Lower lobe of right lung (tissue), 2 donors: ENCODE data around the gene NPAS1. TPM values are rescaled to one million over a fixed set of nuclear protein-coding genes. Genes with fewer than 3 reads are reported as not detected.
A peak's percentile ranks its signal among the peaks of the same experiment; 100 is the strongest.

Source experiments
- ATAC-seq, 2 donors: fragments of 200-7000 bp; cut with Tn5 transposase; one replicate each; pipeline ENCODE4 v1.9.1; 2020 to 2022; ENCODE audit warnings: mild to moderate bottlenecking in 2 of 2, moderate library complexity in 2 of 2
- DNase-seq: peaks from one replicate; pipeline ENCODE4 v3.0.0-alpha.2; 2020
- H3K27ac ChIP-seq: fragments of 200-600 bp; one replicate; pipeline ENCODE4 v1.8.0; 2022
- H3K27me3 ChIP-seq: fragments of 200-600 bp; one replicate; pipeline ENCODE4 v1.8.0; 2022; ENCODE audit warnings: low read depth
- H3K36me3 ChIP-seq: fragments of 200-600 bp; one replicate; pipeline ENCODE4 v1.8.0; 2022; ENCODE audit warnings: mild to moderate bottlenecking
- H3K4me1 ChIP-seq: fragments of 200-600 bp; one replicate; pipeline ENCODE4 v1.8.0; 2022
- H3K4me3 ChIP-seq: fragments of 200-600 bp; one replicate; pipeline ENCODE4 v1.8.0; 2022; ENCODE audit warnings: mild to moderate bottlenecking
- H3K9me3 ChIP-seq: fragments of 200-600 bp; one replicate; pipeline ENCODE4 v1.8.0; 2022
- CTCF ChIP-seq: fragments of 200-600 bp; IDR thresholded peaks from one replicate; pipeline ENCODE4 v1.8.0; 2022; ENCODE audit warnings: antibody characterized with exemption, mild to moderate bottlenecking
- intact Hi-C: fragments of 100-400 bp; cut with DNase I; formaldehyde crosslinking; loops from one replicate; pipeline ENCODE4 v1.11.0; 2022
- total RNA-seq: library from RNA; stranded (reverse); fragmentation: NEBNext Ultra II Directional; extraction: Animal tissue kit (Norgen Biotek cat#: 25700); gene quantifications from one replicate; pipeline ENCODE4 v1.2.1, GENCODE V29; 2021
- donor health status: DM: no; HTN: yes; CAD: no; lungs with severe emphysema.

Gene NPAS1
- total RNA-seq, 1 donor from 2014 or later, result 1.8 TPM

- Histone ChIP-seq H3K27me3 (peaks cover 85% of the 10 kb centered on the region), H3K36me3 (no peaks in the 10 kb centered on the region), H3K27ac (no peak overlapping the region), H3K9me3 (no peaks in the 10 kb centered on the region), H3K4me3 (no peak overlapping the region), H3K4me1 (peaks cover 8% of the 10 kb centered on the region)
- no peak for TF ChIP-seq CTCF
- no peak for DNase-seq
- ATAC-seq, result no peak
- intact Hi-C loops, result no loop called here
Measured at GRCh38 chr19:47026156-47026555, 6.5 kb downstream of the NPAS1 start.

DNA sequence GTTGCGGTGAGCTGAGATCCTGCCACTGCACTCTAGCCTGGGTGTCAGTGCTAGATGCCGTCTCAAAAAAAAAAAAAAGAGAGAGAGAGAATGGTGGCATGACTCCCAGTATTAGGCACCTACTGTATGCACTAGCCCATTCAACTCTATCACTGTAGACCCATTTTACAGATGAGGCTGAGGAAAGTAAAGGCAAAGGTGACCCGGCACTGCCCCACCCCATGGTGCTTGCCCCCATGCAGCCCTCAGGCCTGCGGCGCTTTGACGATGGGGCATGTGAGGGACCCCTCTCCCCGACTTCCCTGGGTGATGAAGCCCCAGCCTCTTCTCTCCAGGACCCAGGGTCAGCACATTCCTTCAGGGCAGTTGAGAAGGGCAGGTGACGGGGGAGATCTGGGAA is 7.3 kb downstream of the NPAS1 start:
- Histone ChIP-seq H3K36me3 (no peaks in the 10 kb centered on the region), H3K4me1 (peaks cover 1% of the 10 kb centered on the region), H3K27ac (no peak overlapping the region), H3K9me3 (no peaks in the 10 kb centered on the region), H3K27me3 (peaks cover 82% of the 10 kb centered on the region), H3K4me3 (no peak overlapping the region)
- no peak for ATAC-seq
- DNase-seq, result no peak
- no peak for TF ChIP-seq CTCF
- intact Hi-C loops, result no loop called here

DNA sequence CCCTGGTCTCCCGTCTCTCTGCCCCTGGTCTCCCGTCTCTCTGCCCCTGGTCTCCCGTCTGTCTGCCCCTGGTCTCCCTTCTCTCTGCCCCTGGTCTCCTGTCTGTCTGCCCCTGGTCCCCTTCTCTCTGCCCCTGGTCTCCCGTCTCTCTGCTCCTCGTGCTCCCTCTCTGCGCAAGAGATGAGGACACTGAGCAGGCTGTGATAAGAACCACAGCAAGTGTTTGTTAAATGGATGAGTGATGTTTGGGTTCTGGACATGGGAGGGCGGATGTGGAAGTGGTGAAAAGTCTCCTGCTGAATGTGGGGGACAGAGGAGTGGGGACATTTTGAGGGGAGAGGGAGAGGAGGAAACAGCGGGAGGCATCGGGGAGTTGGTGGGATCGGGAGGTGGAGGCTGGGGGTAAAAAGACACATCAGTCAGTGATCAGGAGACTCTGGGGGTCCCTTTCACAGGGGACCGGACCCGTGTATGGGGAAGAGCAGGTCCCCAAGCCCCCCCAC is 8.0 kb downstream of the NPAS1 start:
- ATAC-seq (no peak), DNase-seq (no peak)
- Histone ChIP-seq H3K4me3 (no peak overlapping the region), H3K9me3 (no peaks in the 10 kb centered on the region), H3K27ac (no peak overlapping the region), H3K36me3 (no peaks in the 10 kb centered on the region), H3K27me3 (peaks cover 82% of the 10 kb centered on the region), H3K4me1 (no peaks in the 10 kb centered on the region)
- no peak for TF ChIP-seq CTCF
- intact Hi-C loops, result no loop called here

DNA sequence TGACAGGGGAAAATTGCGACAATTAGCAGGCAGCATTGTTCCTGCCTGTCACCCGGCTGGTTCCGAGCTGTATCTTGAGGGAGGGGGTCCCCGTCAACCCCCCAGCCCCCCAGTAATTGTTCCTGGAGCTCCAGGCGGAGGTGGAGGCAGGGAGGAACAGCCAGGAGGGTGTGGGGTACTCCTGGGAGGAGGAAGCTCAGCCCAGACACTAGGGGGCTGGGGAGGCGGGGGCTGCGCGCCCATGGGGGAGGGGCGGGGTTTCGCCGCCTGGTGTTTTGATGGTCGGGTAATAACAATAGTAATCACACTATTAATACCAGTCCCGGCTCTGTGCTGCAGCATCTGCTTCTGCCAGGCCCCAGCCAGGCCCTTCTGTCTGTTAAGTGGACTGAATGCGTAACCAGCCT is 8.6 kb downstream of the NPAS1 start:
- H3K4me1 ChIP-seq, result no peaks in the 10 kb centered on the region
- H3K27me3 ChIP-seq, result peaks cover 77% of the 10 kb centered on the region
- no peak for TF ChIP-seq CTCF
- H3K4me3 ChIP-seq, result no peak overlapping the region
- DNase-seq (no peak), ATAC-seq (no peak)
- intact Hi-C loops, result no loop called here
- H3K36me3 ChIP-seq, result no peaks in the 10 kb centered on the region
- H3K27ac ChIP-seq, result no peak overlapping the region
- H3K9me3 ChIP-seq, result no peaks in the 10 kb centered on the region

DNA sequence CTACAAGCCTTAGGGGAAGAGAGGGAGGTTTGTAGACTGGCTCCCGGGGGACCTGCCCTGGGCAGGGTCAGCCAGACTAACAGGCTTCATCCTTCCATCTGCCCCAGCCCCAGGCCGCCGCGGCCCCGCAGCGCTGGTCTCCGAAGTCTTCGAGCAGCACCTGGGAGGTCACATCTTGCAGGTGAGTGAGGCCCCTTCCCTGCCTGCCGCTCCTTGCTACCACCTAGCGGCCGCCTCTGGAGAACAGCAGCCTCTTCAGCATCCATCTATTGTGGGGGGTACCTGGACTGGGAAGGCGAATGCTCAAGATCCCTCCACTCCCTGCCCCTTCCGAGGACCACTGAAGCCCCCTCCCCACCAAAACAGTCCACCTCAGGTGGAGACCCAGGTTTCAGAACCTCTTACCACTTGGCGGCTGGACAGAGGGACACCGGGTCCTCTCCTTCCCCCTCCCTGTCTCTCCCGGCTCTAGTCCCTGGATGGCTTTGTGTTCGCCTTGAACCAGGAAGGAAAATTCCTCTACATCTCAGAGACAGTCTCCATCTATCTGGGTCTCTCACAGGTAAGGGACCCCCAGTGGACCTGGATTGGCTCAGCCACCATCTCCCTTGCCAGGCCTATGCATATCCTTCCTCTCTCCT is 12.7 kb downstream of the NPAS1 start:
- Histone ChIP-seq H3K36me3 (no peaks in the 10 kb centered on the region), H3K4me1 (peaks cover 15% of the 10 kb centered on the region), H3K27ac (no peak overlapping the region), H3K27me3 (peaks cover 43% of the 10 kb centered on the region), H3K4me3 (no peak overlapping the region), H3K9me3 (no peaks in the 10 kb centered on the region)
- DNase-seq (peak; percentile 67), ATAC-seq (peak; percentile 46 to 54)
- TF ChIP-seq CTCF, result peak; percentile 76
- intact Hi-C loops, result no loop called here
